K562 (cell line): ENCODE data around the gene ADAT1. TPM values are rescaled to one million over a fixed set of nuclear protein-coding genes. Genes with fewer than 3 reads are reported as not detected.

Experiments
- CBFA2T2 ChIP-seq: fragments of 450-650 bp; conservative IDR thresholded peaks from 2 replicates; pipeline ENCODE4 v1.6.1; 2017; ENCODE audit warnings: mild to moderate bottlenecking
- DDX20 ChIP-seq: fragments of 450-650 bp; IDR thresholded peaks from 2 replicates; pipeline ENCODE4 v1.6.1; 2016; ENCODE audit warnings: missing genetic modification characterization, low read depth, mild to moderate bottlenecking, missing compliant biosample characterization, moderate library complexity
- E4F1 ChIP-seq: fragments of 250-450 bp; sonication (Bioruptor Pico); IDR thresholded peaks from 2 replicates; pipeline ENCODE4 v1.5.0; 2021; ENCODE audit warnings: mild to moderate bottlenecking, borderline replicate concordance
- ETV1 ChIP-seq: fragments of 450-650 bp; conservative IDR thresholded peaks from 2 replicates; pipeline ENCODE4 v1.6.1; 2016; ENCODE audit warnings: missing genetic modification characterization, control low read depth, low read depth, missing compliant biosample characterization
- FIP1L1 ChIP-seq: fragments of 200-400 bp; formaldehyde crosslinking; IDR thresholded peaks from 2 replicates; pipeline ENCODE4 v1.6.1; 2018; ENCODE audit warnings: mild to moderate bottlenecking, low read depth, low read length; ENCODE audit not compliant: poor library complexity, severe bottlenecking
- HIVEP1 ChIP-seq: fragments of 250-450 bp; sonication (Bioruptor Pico); IDR thresholded peaks from 2 replicates; pipeline ENCODE4 v1.4.0; 2020; ENCODE audit warnings: mild to moderate bottlenecking
- HMGN3 ChIP-seq: IDR thresholded peaks from 2 replicates; pipeline ENCODE4 v1.6.1; 2011; ENCODE audit warnings: borderline replicate concordance, low read depth, mild to moderate bottlenecking, mixed read lengths, low read length; ENCODE audit not compliant: insufficient read length; ENCODE audit errors: extremely low read depth
- MEF2D ChIP-seq: conservative IDR thresholded peaks from 2 replicates; pipeline ENCODE4 v1.6.1; 2016; ENCODE audit warnings: low read depth, missing genetic modification characterization, missing compliant biosample characterization
- NCOA1 ChIP-seq: fragments of 450-650 bp; IDR thresholded peaks from 2 replicates; pipeline ENCODE4 v1.6.1; 2016; ENCODE audit warnings: low read depth
- NFRKB ChIP-seq: fragments of 450-650 bp; IDR thresholded peaks from 2 replicates; pipeline ENCODE4 v1.6.1; 2016; ENCODE audit warnings: low read depth
- RERE ChIP-seq: sonication (generic); formaldehyde crosslinking; IDR thresholded peaks from 2 replicates; pipeline ENCODE4 v1.8.0; 2023; ENCODE audit warnings: missing genetic modification reagents, mild to moderate bottlenecking, borderline replicate concordance
- RFX7 ChIP-seq: fragments of 250-450 bp; sonication (Bioruptor Pico); IDR thresholded peaks from 2 replicates; pipeline ENCODE4 v1.5.1; 2021; ENCODE audit warnings: mild to moderate bottlenecking
- SOX6 ChIP-seq: fragments of 450-650 bp; IDR thresholded peaks from 2 replicates; pipeline ENCODE4 v1.6.1; 2014; ENCODE audit warnings: mild to moderate bottlenecking
- TFE3 ChIP-seq: fragments of 450-650 bp; formaldehyde crosslinking; IDR thresholded peaks from 2 replicates; pipeline ENCODE4 v1.4.0; 2020; ENCODE audit warnings: mild to moderate bottlenecking, mixed read lengths
- ZNF263 ChIP-seq: sonication (generic); formaldehyde crosslinking; IDR thresholded peaks from 2 replicates; pipeline ENCODE4 v1.8.0; 2022; ENCODE audit warnings: mild to moderate bottlenecking, missing genetic modification reagents, borderline replicate concordance
- ZNF41 ChIP-seq: fragments of 250-450 bp; sonication (Bioruptor Pico); conservative IDR thresholded peaks from 2 replicates; pipeline ENCODE4 v1.4.0; 2020; ENCODE audit warnings: mild to moderate bottlenecking
- polyA plus RNA-seq, 8 experiments: library from polyadenylated mRNA; depleted of rRNA in 4 of 8; stranded (reverse) in 5 of 8; unstranded in 3 of 8; fragments of >200 nt; fragmentation: Nextera tagmentation in 2 of 8; fragmentation: Illumina TruSeq in 1 of 8; extraction: Ambion mirVana in 2 of 8; extraction: Trizol in 1 of 8; gene quantifications; 2 replicates each; pipeline versions ENCODE4 v1.2.1 to v1.2.3, GENCODE V29; 2011 to 2014; ENCODE audit warnings: inconsistent platforms in 1 of 8, missing spikeins in 1 of 8
- total RNA-seq, 7 experiments: library from RNA; depleted of rRNA in 6 of 7; stranded (reverse); fragments of >200 nt in 6 of 7; fragmentation: Illumina TruSeq in 2 of 7; extraction: Trizol in 2 of 7; gene quantifications; 2 replicates each; pipeline versions ENCODE4 v1.2.1 to v1.2.3, GENCODE V29; 2011 to 2021; ENCODE audit warnings: low replicate concordance in 1 of 7

ADAT1 gene
- total and polyA plus RNA-seq, 9 of the 15 experiments (the other 6 are each of a cell fraction or from before 2014, with no cell fraction given): 16.0 to 36.7 (median 28.2) TPM

GRCh38 chr16:75593825-75594820 is 29.0 kb downstream of the ADAT1 start (continued):
- TF ChIP-seq E4F1 (CRISPR knock-in tag): no peak
- no peak for TF ChIP-seq RERE (CRISPR knock-in tag)
- no peak; the same call in 1 of the 2 replicates for TF ChIP-seq MEF2D
- TF ChIP-seq FIP1L1: no peak
- 0 out of 2 replicates have a peak, but pooled peaks have one; percentile 33 for TF ChIP-seq CBFA2T2
- no peak; the same call in 1 of the 2 replicates for TF ChIP-seq NFRKB
- no peak for TF ChIP-seq HIVEP1 (CRISPR knock-in tag)
- TF ChIP-seq NCOA1: no peak
- peak; percentile 85 for TF ChIP-seq SOX6
- TF ChIP-seq TFE3 (CRISPR knock-in tag): no peak
- TF ChIP-seq RFX7 (CRISPR knock-in tag): no peak
- TF ChIP-seq ETV1 (tag): peak; percentile 86
- TF ChIP-seq ZNF41: 0 out of 2 replicates have a peak, but pooled peaks have one; percentile 65
- TF ChIP-seq HMGN3: no peak
- TF ChIP-seq DDX20: no peak
- no peak for TF ChIP-seq ZNF263 (CRISPR knock-in tag)
